Osteocyte (in vitro differentiated cells): ENCODE results near the gene CKM. TPM values are rescaled to one million over a fixed set of nuclear protein-coding genes. Genes with fewer than 3 reads are reported as not detected.

Experiments used
- DNase-seq: peaks from one replicate; pipeline ENCODE4 v3.0.0; 2021; ENCODE audit warnings: mixed read lengths; ENCODE audit not compliant: unreplicated experiment; ENCODE audit errors: extremely low spot score
- H3K27ac Mint-ChIP-seq: one replicate; pipeline ENCODE4 v1.8.0; 2021; ENCODE audit warnings: mild to moderate bottlenecking, mixed read lengths; ENCODE audit not compliant: unreplicated experiment
- H3K27me3 Mint-ChIP-seq: one replicate; pipeline ENCODE4 v1.8.0; 2021; ENCODE audit warnings: mixed read lengths; ENCODE audit not compliant: unreplicated experiment
- H3K36me3 Mint-ChIP-seq: one replicate; pipeline ENCODE4 v1.8.0; 2021; ENCODE audit warnings: mixed read lengths; ENCODE audit not compliant: unreplicated experiment
- H3K4me1 Mint-ChIP-seq: one replicate; pipeline ENCODE4 v1.8.0; 2021; ENCODE audit warnings: mixed read lengths; ENCODE audit not compliant: unreplicated experiment
- H3K4me3 Mint-ChIP-seq: one replicate; pipeline ENCODE4 v1.8.0; 2021; ENCODE audit warnings: mild to moderate bottlenecking, moderate library complexity, mixed read lengths; ENCODE audit not compliant: unreplicated experiment
- H3K9me3 Mint-ChIP-seq: one replicate; pipeline ENCODE4 v1.8.0; 2021; ENCODE audit warnings: mixed read lengths; ENCODE audit not compliant: unreplicated experiment
- total RNA-seq: library from RNA; stranded (reverse); gene quantifications from 2 replicates; pipeline ENCODE4 v1.2.1, GENCODE V29; 2021
- TF ChIP-seq, protein P1 (sequence below): fragments of 200-600 bp; sonication (generic); IDR thresholded peaks from 2 replicates; pipeline ENCODE4 v1.5.0; 2021; ENCODE audit warnings: antibody characterized with exemption, mild to moderate bottlenecking, moderate library complexity

Gene CKM
- total RNA-seq, 1 donor from 2014 or later: not detected

DNA sequence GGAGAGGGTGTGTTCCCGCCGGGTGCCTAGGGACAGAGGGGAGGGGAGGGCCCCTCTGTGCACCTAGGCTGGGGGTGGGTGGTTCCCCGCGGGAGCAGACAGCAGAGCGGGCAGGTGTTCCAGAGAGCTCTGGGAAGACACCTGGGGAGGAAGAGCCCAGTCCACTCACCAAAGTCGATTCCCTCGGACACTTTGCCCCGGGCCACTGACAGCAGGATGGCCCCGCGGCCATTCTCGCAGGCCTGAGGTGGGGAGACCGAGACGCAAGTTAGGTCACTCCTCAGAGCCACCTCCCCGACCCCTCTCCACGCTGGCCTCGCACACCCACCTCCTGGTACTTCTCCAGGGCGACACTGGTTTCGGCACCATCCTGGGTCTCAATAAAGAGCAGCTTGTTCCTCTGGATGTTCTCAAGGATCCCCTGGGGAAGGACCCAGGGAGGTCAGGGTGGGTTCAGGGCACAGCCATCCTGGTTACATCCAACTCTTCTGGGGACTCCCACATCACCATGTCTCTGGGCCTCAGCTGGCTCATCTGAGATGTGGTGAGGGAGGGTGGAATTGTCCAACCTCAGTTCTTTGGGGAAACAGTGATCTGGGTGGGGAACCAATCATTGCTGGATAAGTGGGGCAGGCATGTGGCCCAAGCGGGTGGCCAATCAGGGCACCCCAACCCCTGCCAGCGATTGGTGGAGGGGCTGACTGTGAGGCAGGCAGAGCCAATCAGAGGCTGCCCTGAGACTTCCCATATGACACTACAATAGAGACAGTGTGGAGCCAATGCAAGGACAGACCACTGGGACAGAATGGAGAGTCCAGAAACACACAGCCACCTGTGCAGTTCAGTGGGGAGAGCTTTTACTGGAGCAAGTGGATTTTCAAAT lies 30.5 kb upstream of the CKM start:
- Mint-ChIP-seq H3K4me1 (no peaks in the 10 kb centered on the region), H3K4me3 (no peak overlapping the region), H3K27me3 (no peaks in the 10 kb centered on the region), H3K9me3 (no peaks in the 10 kb centered on the region), H3K27ac (no peak overlapping the region), H3K36me3 (peaks cover 22% of the 10 kb centered on the region)
- TF ChIP-seq, protein P1, sequence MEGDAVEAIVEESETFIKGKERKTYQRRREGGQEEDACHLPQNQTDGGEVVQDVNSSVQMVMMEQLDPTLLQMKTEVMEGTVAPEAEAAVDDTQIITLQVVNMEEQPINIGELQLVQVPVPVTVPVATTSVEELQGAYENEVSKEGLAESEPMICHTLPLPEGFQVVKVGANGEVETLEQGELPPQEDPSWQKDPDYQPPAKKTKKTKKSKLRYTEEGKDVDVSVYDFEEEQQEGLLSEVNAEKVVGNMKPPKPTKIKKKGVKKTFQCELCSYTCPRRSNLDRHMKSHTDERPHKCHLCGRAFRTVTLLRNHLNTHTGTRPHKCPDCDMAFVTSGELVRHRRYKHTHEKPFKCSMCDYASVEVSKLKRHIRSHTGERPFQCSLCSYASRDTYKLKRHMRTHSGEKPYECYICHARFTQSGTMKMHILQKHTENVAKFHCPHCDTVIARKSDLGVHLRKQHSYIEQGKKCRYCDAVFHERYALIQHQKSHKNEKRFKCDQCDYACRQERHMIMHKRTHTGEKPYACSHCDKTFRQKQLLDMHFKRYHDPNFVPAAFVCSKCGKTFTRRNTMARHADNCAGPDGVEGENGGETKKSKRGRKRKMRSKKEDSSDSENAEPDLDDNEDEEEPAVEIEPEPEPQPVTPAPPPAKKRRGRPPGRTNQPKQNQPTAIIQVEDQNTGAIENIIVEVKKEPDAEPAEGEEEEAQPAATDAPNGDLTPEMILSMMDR: no peak
- no peak for DNase-seq

DNA sequence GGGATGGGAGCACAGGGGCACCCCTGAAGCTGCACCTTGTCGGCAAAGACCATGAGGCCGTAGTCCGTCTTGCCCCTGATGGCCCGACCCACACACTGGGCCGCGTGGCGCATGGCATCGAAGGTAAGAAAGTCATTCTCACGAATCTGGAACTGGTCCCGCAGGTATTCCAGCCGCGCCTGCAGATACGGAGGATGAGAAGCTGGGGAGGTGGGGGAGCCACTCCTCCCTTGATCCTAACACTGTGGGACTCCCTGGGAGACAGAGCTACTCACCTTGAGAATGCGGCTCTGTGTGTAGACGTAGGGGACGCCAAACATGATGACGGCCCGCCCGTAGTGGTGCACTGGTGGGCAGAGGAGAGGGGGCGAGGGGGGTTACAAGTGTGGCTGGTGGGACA lies 29.8 kb upstream of the CKM start:
- no peak overlapping the region for H3K4me3 Mint-ChIP-seq
- no peaks in the 10 kb centered on the region for H3K27me3 Mint-ChIP-seq
- peaks cover 21% of the 10 kb centered on the region for H3K36me3 Mint-ChIP-seq
- no peaks in the 10 kb centered on the region for H3K9me3 Mint-ChIP-seq
- no peak for DNase-seq
- H3K4me1 Mint-ChIP-seq: no peaks in the 10 kb centered on the region
- TF ChIP-seq, protein P1: no peak
- no peak overlapping the region for H3K27ac Mint-ChIP-seq

DNA sequence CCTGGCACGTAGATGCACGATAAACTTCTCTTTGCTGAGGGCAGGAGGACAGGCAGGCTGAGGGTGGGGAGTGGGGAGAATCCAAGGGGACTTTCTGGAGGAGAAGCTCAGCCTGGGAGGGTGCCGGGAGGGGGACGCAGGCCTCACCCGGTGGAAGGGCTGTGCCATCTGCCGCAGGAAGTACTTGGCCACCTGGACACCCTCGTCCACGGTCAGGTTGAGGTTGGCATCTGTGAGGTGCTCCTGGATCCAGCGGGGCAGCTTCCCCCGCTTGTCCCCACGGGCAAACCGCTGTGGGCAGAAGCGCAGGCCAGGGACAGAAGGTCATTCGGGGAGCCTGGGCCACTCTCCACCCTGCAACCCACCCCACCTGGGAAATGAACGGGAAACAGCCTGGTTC lies 29.4 kb upstream of the CKM start:
- TF ChIP-seq, protein P1: no peak
- H3K36me3 Mint-ChIP-seq: peaks cover 21% of the 10 kb centered on the region
- H3K4me3 Mint-ChIP-seq: no peak overlapping the region
- H3K4me1 Mint-ChIP-seq: no peaks in the 10 kb centered on the region
- no peak overlapping the region for H3K27ac Mint-ChIP-seq
- H3K27me3 Mint-ChIP-seq: no peaks in the 10 kb centered on the region
- no peak for DNase-seq
- H3K9me3 Mint-ChIP-seq: no peaks in the 10 kb centered on the region

DNA sequence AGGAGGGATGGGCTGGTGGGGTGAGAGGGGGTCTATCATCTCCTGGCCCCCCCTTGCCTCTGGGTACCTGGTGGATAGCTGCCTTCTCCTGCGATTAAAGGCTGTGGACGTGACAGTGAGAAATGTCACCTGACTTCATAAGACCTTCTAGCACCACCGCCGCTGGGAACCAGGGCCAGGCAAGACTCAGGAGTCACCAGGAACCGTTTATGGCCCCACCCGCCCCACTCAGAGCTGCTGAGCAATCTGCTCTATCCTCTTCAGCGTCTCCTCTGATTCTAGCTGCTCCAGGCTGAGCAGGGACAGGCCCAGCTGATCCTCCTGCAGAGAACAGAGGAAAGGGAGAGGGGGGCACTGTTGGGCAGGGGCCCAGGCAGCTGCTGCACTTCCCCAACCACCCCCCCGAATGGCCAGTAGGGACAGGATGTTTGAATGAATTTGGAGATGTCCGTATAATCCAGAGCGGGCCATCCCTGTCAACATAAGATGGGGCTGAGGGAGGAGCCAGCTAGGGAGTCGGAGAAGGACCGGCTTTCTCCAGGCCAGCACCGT lies 28.8 kb upstream of the CKM start:
- Mint-ChIP-seq H3K9me3 (no peaks in the 10 kb centered on the region), H3K27ac (no peak overlapping the region), H3K4me3 (no peak overlapping the region), H3K27me3 (no peaks in the 10 kb centered on the region), H3K4me1 (no peaks in the 10 kb centered on the region), H3K36me3 (peaks cover 18% of the 10 kb centered on the region)
- TF ChIP-seq, protein P1: no peak
- DNase-seq: no peak

DNA sequence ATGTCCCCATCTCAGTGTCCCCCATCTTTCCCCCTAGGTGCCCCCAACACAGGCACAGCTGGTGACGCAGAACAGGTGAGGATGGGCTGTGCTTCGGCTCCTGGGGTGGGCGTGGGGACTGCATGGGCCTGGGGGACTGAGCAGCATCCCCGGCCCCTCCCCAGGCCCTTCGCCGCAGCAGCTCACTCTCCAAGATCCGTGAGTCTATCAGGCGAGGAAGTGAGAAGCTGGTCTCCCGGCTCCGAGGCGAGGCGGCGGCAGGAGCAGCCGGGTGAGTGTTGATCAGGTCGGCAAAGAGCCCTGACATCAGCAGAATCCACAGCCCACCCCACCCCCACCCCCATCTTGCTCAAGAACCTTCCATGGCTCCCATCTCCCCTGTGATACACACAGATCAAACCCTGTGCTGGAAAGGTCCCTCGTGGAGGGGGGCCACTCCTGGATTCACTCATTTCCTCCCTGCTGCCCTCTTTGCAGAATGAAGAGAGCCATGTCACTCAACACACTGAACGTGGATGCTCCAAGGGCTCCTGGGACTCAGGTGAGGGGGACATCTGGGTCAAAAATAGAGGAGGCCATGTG lies 27.9 kb upstream of the CKM start:
- Mint-ChIP-seq H3K9me3 (no peaks in the 10 kb centered on the region), H3K27me3 (no peaks in the 10 kb centered on the region), H3K4me1 (no peaks in the 10 kb centered on the region), H3K27ac (no peak overlapping the region), H3K4me3 (no peak overlapping the region), H3K36me3 (peaks cover 17% of the 10 kb centered on the region)
- DNase-seq: no peak
- TF ChIP-seq, protein P1: no peak
